Measurements from ENCODE around the gene ARHGAP8. TPM values are rescaled to one million over a fixed set of nuclear protein-coding genes. Genes with fewer than 3 reads are reported as not detected.

The ARHGAP8 gene
- total RNA-seq, 1 donor from 2014 or later: 2.8 TPM

- Histone ChIP-seq H3K4me2 (ENCODE audit: low read length) (no peak overlapping the region), H2AFZ (ENCODE audit: low read depth, low read length) (no peak overlapping the region), H3K9ac (ENCODE audit: low read length) (no peak overlapping the region), H3K4me1 (ENCODE audit: insufficient read depth, low read length) (no peaks in the 10 kb centered on the region), H3K27me3 (ENCODE audit: insufficient read depth, low read length) (no peaks in the 10 kb centered on the region), H3K9me3 (ENCODE audit: insufficient read depth, low read depth, low read length) (no peaks in the 10 kb centered on the region), H3K27ac (ENCODE audit: low read depth, low read length) (no peak overlapping the region), H4K20me1 (ENCODE audit: insufficient read depth, low read length) (no peaks in the 10 kb centered on the region), H3K4me3 (ENCODE audit: insufficient read depth, low read depth, low read length) (no peak overlapping the region), H3K36me3 (ENCODE audit: insufficient read depth, low read length) (no peaks in the 10 kb centered on the region), H3K79me2 (ENCODE audit: insufficient read depth, low read length) (no peaks in the 10 kb centered on the region)
- DNase-seq (ENCODE audit: low read depth) (no peak), FAIRE-seq (no peak)
- Mint-ChIP-seq H3K9me3 (ENCODE audit: unreplicated experiment) (peaks cover 5% of the 10 kb centered on the region), H3K4me1 (ENCODE audit: low read depth, unreplicated experiment) (no peaks in the 10 kb centered on the region), H3K36me3 (ENCODE audit: low read depth, unreplicated experiment) (no peaks in the 10 kb centered on the region), H3K27me3 (ENCODE audit: low read depth, unreplicated experiment) (peaks cover 10% of the 10 kb centered on the region), H3K4me3 (ENCODE audit: unreplicated experiment) (no peak overlapping the region), H3K27ac (ENCODE audit: unreplicated experiment) (no peak overlapping the region)
- TF ChIP-seq EZH2 (IDR thresholded peaks at IDR 0.05; ENCODE audit: insufficient read depth, low read length) (no peak), CTCF (IDR thresholded peaks at IDR 0.05; ENCODE audit: insufficient read depth, low read depth, low read length) (no peak)
Measured at GRCh38 chr22:44846726-44847275, 94.4 kb downstream of the ARHGAP8 start.

- no peaks in the 10 kb centered on the region for H3K9me3 ChIP-seq (ENCODE audit: insufficient read depth, low read depth, low read length)
- H3K27ac Mint-ChIP-seq (ENCODE audit: unreplicated experiment): no peak overlapping the region
- H3K9ac ChIP-seq (ENCODE audit: low read length): no peak overlapping the region
- H3K4me1 Mint-ChIP-seq (ENCODE audit: low read depth, unreplicated experiment): no peaks in the 10 kb centered on the region
- no peaks in the 10 kb centered on the region for H4K20me1 ChIP-seq (ENCODE audit: insufficient read depth, low read length)
- no peak for DNase-seq (ENCODE audit: low read depth)
- H3K36me3 ChIP-seq (ENCODE audit: insufficient read depth, low read length): no peaks in the 10 kb centered on the region
- no peak for FAIRE-seq
- no peak overlapping the region for H3K4me3 ChIP-seq (ENCODE audit: insufficient read depth, low read depth, low read length)
- no peak overlapping the region for H3K27ac ChIP-seq (ENCODE audit: low read depth, low read length)
- H3K27me3 ChIP-seq (ENCODE audit: insufficient read depth, low read length): no peaks in the 10 kb centered on the region
- no peak overlapping the region for H2AFZ ChIP-seq (ENCODE audit: low read depth, low read length)
- no peaks in the 10 kb centered on the region for H3K36me3 Mint-ChIP-seq (ENCODE audit: low read depth, unreplicated experiment)
- H3K27me3 Mint-ChIP-seq (ENCODE audit: low read depth, unreplicated experiment): peaks cover 10% of the 10 kb centered on the region
- no peak overlapping the region for H3K4me3 Mint-ChIP-seq (ENCODE audit: unreplicated experiment)
- H3K79me2 ChIP-seq (ENCODE audit: insufficient read depth, low read length): no peaks in the 10 kb centered on the region
- no peak overlapping the region for H3K4me2 ChIP-seq (ENCODE audit: low read length)
- TF ChIP-seq EZH2 (IDR thresholded peaks at IDR 0.05; ENCODE audit: insufficient read depth, low read length): no peak
- TF ChIP-seq CTCF (IDR thresholded peaks at IDR 0.05; ENCODE audit: insufficient read depth, low read depth, low read length): no peak
- peaks cover 5% of the 10 kb centered on the region for H3K9me3 Mint-ChIP-seq (ENCODE audit: unreplicated experiment)
- H3K4me1 ChIP-seq (ENCODE audit: insufficient read depth, low read length): no peaks in the 10 kb centered on the region
Measured at GRCh38 chr22:44847380-44847779, 95.0 kb downstream of the ARHGAP8 start.

GRCh38 chr22:44847892-44848291 lies 95.5 kb downstream of the ARHGAP8 start:
- DNase-seq (ENCODE audit: low read depth): no peak
- Histone ChIP-seq H3K4me2 (ENCODE audit: low read length) (no peak overlapping the region), H3K27me3 (ENCODE audit: insufficient read depth, low read length) (no peaks in the 10 kb centered on the region), H3K4me3 (ENCODE audit: insufficient read depth, low read depth, low read length) (no peak overlapping the region), H2AFZ (ENCODE audit: low read depth, low read length) (no peak overlapping the region), H3K27ac (ENCODE audit: low read depth, low read length) (no peak overlapping the region), H4K20me1 (ENCODE audit: insufficient read depth, low read length) (no peaks in the 10 kb centered on the region), H3K9me3 (ENCODE audit: insufficient read depth, low read depth, low read length) (no peaks in the 10 kb centered on the region), H3K4me1 (ENCODE audit: insufficient read depth, low read length) (no peaks in the 10 kb centered on the region), H3K79me2 (ENCODE audit: insufficient read depth, low read length) (no peaks in the 10 kb centered on the region), H3K36me3 (ENCODE audit: insufficient read depth, low read length) (no peaks in the 10 kb centered on the region), H3K9ac (ENCODE audit: low read length) (no peak overlapping the region)
- Mint-ChIP-seq H3K4me3 (ENCODE audit: unreplicated experiment) (no peak overlapping the region), H3K27ac (ENCODE audit: unreplicated experiment) (no peak overlapping the region), H3K4me1 (ENCODE audit: low read depth, unreplicated experiment) (no peaks in the 10 kb centered on the region), H3K9me3 (ENCODE audit: unreplicated experiment) (peaks cover 5% of the 10 kb centered on the region), H3K36me3 (ENCODE audit: low read depth, unreplicated experiment) (no peaks in the 10 kb centered on the region), H3K27me3 (ENCODE audit: low read depth, unreplicated experiment) (peaks cover 8% of the 10 kb centered on the region)
- TF ChIP-seq EZH2 (IDR thresholded peaks at IDR 0.05; ENCODE audit: insufficient read depth, low read length) (no peak), CTCF (IDR thresholded peaks at IDR 0.05; ENCODE audit: insufficient read depth, low read depth, low read length) (no peak)
- FAIRE-seq: no peak
